ENCODE results near the gene NCKAP5.

GRCh38 chr2:132726155-132726554, 842.1 kb downstream of the NCKAP5 start:
- TF ChIP-seq CTCF (IDR thresholded peaks at IDR 0.05) (no peak), EZH2 (IDR thresholded peaks at IDR 0.05; ENCODE audit: borderline replicate concordance, insufficient read depth, low read depth, low read length, poor library complexity, severe bottlenecking) (no peak)
